GM21737 (cell line): ENCODE measurements around the gene MED8.
"Not testable (repeated sequence)": the region's sequence is repeated elsewhere in the genome, so short reads cannot be mapped to it uniquely, and the experiment has no call there.

Experiments
- ATAC-seq: cut with Tn5 transposase; IDR thresholded peaks from one replicate; pipeline ENCODE4 v1.9.1; 2021; ENCODE audit warnings: mild to moderate bottlenecking, moderate library complexity; ENCODE audit not compliant: unreplicated experiment

Gene MED8

DNA sequence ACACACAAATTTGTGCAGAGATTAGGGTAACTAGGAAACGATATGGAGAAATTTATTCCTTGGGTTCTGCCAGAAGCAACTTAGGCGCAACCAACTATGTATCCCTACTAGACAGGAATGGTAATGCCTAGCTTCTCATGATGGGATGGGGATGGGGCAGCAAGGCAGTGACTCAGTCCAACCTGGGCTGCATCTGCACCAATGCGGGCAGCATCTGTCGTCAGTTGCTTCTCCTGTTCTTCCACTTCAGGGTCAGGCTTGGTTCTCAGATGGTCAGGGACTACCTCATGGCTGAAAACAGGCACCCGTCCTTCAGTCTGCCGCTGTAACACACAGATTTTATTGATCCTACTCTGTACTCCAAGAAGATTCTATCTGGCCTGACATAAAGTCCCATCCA, 2.9 kb downstream of the MED8 start:
- ATAC-seq, result no peak

GRCh38 chr1:43383449-43383848, 6.2 kb downstream of the MED8 start:
- no peak for ATAC-seq

DNA sequence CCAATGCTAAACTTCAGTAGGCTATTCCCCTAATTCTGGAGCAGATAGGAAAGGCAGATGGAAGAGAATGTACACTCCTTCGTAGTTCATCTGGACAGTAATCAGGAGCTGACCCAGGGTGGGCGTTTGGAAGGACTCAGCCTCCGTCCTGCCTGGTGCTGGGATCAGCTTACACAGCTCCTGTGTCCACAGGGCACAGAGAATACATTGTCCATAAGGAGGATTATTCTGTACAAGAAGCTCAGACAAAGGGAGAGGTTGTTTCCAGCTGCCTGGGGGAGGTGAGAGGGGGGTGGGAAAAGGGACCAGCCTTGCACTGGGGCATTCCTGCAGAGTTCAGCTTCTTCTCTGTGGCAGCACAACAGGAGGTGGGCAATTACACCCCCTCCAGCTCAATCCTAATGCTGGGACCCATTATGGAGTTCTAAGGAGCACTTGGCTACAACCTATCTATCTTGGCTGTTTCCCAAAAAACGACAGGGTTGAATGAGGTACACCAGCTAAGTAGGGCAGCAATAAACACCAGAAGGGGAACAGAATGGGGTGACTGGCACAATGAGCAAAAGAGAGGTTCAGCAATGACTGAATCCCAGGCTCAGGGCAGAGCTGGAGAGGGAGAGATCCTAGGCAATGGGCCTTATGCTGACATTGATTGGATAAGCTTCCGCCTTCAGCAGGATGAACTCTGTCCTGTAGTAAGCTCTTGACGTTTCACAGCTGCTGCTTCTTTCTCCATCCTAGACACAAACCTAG, 7.4 kb downstream of the MED8 start:
- ATAC-seq, result no peak

- no peak for ATAC-seq
Measured at GRCh38 chr1:43381612-43382011, 8.0 kb downstream of the MED8 start.

DNA sequence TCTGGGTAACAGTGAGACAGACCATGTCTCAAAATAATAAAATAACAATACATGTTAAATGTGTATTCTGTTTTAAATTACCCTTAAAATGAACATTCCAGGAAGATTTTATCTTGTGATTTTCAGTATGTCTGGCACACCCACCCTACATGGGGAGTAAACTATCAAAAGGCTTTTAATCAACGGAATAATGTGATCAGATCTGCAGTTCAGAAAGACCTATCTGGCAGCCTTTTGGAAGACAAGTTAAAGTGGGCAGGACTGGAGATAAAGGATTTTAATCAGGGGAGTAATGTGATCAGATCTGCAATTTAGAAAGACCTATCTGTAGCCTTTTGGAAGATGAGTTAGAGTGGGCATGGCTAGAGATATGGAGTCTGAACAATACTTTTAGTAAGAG, 10.1 kb downstream of the MED8 start:
- no peak for ATAC-seq

- no peak for ATAC-seq
Measured at GRCh38 chr1:43377831-43378230, 11.8 kb downstream of the MED8 start.

GRCh38 chr1:43376723-43377235, 12.8 kb downstream of the MED8 start:
- ATAC-seq, result no peak

- no peak for ATAC-seq
Measured at GRCh38 chr1:43373066-43373940, 16.3 kb downstream of the MED8 start.

DNA sequence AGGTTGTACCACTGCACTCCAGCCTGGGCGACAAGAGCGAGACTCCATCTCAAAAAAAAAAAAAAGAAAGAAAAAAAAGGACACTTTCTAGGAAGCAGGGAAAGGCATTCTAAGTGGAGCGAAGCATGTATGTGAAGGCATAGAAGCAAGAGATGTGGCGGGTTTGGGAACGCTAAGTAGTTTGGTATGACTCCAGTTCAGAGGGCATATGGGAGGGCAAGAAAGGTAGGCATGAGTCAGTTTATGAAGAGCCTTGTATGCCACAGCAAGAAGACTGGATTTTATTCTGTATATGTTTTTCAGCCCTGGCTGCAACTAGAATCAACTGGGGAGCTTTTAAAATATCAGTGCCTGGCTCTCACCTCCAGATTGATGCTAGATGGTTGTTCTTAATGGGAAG, 17.4 kb downstream of the MED8 start:
- no peak for ATAC-seq

GRCh38 chr1:43370564-43370963, 19.0 kb downstream of the MED8 start:
- no peak for ATAC-seq

GRCh38 chr1:43369779-43370178, 19.8 kb downstream of the MED8 start:
- not testable (repeated sequence) for ATAC-seq

DNA sequence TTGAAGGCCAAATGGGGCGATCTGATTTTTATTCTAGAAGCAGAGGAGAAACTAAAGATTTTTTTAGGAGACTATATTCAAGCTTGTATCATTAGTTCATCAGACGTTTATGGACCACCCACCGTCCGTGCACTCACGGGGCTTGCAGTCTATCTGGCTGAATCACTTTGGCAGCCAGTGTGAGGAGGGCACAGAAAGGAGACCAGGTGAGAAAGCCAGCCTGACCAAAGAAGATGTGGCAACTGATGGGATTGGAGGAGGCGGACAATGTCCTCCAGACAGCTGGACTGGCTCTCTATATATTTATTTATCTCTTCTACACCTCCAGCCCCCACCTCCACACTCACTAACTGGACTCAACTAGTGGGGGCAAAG, 21.0 kb downstream of the MED8 start:
- no peak for ATAC-seq

DNA sequence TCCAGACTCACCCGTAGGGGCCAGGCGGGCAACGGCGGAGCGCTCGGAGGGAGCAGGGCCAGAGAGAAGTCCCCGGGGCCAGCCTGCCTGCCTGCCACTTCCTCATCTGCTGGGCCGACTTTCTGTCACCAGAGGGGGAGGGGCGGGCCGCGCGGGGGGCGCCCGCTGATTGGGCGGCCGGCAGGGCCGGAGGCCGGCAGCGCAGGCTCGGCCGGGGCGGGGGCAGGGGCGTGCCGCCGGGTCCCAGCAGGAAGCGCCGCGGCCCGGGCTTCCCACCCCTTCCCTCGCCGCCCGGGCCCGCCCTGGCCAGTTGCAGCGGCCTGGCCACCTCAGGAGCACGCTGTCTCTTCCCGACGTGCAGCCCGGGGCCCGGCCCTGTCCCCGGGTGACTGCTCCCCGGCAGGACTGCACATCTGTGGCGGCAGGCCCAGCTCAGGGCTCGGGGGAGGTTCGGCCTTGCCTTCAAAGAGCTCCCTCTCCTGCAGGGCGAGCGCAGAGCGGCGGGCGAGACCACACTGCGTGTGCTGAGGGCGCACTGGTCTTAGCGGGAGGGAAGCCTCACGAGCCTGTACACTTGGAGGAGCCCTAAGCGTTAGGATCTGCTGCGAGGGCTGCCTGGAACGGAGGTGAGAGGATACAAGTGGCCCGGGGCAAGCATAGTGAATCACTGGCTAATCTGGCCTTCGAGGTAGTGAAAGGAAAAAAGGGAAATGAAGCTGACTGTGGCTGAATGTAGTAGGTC, 21.5 kb downstream of the MED8 start, which contains the start of gene ELOVL1:
ELOVL1 (minus strand) TSS at position 108 of the 742 bp plus-strand sequence. CDS start 2,402 bp downstream, outside the sequence.
- peak; percentile 77 for ATAC-seq

GRCh38 chr1:43367026-43367903, 22.3 kb downstream of the MED8 start:
- ATAC-seq, result peak; percentile 41

- no peak for ATAC-seq
Measured at GRCh38 chr1:43366601-43367025, 23.0 kb downstream of the MED8 start.

DNA sequence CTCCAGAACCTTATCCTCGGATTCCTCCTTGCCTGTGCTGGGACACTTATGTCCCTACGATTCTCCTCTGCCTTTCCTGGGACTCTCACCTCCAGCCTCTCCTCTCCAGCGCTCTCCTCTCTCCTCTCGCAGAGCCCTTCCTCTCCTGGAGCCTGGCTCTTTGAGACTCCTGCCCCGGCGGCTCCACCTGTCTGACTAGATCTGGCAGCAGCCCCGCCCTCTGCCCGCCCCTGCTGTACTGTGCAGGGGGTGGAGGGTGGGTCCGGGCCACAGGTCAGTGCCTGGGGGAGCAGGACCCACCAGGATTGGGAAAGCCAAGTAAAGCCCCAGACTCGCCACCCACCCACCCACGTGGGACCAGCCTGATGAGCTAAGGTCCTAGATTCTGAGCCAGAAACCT, 23.4 kb downstream of the MED8 start:
- ATAC-seq, result no peak

- no peak for ATAC-seq
Measured at GRCh38 chr1:43365678-43366077, 23.9 kb downstream of the MED8 start.

DNA sequence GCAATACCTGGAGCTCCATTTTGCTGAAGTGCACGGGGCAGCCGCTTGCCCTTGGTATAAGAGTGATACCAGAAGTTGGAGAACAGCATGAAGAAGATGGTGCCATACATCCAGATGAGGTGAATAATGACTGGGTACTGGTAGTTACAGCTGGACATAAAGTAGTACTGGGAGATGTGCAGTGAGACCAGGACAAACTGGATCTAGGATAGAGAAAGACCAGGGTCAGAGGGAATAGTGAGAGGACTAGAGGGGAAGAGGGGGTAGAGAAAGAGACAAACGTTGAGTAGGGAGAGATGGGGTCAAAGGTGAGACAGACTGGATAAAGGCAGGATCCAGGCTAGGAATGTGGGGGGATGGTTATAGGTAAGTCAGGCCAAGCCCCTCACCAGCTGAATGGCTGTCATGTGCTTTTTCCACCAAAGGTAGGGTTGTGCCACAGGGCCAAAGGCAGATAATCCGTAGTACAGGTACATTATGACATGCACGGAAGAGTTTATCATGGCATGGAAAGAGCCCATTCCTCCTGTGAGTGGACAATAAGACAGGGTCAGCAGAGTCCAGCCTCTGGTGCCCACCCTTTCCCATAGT, 25.6 kb downstream of the MED8 start:
- no peak for ATAC-seq

DNA sequence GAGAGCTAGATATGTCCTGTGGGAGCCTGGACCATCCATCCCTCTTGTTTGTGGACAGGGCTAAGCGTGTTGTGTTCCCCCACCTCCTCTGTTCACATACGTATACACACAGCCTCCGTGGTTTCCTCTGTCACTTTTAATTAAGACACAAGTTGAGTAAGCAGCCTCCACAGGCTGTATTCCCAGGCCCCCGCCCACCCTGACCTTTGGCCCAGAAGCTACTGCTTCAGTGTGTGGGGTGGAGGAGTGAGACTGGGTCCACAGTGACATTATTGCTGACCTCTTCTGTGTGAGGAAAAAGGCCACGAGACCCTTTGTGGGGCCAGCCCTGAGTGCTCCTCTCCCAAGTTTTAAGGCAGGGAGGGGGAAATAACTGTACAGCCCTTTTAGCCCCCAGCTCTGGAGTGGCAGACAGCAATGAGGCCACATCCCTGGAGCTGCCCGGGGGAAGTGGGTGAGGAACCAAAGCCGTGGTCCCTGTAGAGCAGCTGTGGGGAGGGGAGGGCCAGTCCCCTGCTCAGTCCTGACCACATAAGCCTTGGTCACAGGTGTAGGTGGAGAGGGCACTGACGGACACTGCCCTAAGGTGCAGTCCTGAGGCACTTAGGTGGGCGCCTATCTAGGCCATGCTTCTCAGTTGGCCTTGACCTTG, 26.2 kb downstream of the MED8 start:
- no peak for ATAC-seq
